Stimulated activated CD4-positive, alpha-beta T cell treated with anti-CD3 and anti-CD28 coated beads, Interleukin-12 subunit alpha, Interleukin-12 subunit beta, amount 100 ng/mL, for 4 hours (primary cell): ENCODE data around the gene MST1.

Experiments
- DNase-seq: peaks from one replicate; pipeline ENCODE4 v3.0.0-alpha.2; 2020

The MST1 gene

DNA sequence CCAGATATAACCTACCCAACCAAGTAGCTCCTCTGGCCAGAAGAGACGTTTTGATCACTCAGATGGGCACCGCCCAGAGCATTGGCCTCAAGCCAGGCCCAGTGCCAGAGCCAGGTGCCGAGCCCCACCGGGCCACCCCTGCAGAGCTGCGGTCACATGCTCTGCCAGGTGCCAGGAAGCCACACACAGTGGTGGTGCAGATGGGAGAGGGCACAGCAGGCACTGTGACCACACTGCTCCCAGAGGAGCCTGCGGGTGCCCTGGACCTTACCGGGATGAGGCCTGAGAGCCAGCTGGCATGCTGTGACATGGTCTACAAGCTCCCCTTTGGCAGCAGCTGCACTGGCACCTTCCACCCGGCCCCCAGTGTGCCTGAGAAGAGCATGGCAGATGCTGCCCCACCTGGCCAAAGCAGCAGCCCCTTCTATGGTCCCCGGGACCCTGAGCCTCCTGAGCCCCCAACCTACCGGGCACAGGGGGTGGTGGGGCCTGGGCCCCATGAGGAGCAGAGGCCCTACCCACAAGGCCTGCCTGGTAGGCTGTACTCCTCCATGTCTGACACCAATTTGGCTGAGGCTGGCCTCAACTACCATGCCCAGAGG lies 34.2 kb downstream of the MST1 start:
- DNase-seq: no peak

DNA sequence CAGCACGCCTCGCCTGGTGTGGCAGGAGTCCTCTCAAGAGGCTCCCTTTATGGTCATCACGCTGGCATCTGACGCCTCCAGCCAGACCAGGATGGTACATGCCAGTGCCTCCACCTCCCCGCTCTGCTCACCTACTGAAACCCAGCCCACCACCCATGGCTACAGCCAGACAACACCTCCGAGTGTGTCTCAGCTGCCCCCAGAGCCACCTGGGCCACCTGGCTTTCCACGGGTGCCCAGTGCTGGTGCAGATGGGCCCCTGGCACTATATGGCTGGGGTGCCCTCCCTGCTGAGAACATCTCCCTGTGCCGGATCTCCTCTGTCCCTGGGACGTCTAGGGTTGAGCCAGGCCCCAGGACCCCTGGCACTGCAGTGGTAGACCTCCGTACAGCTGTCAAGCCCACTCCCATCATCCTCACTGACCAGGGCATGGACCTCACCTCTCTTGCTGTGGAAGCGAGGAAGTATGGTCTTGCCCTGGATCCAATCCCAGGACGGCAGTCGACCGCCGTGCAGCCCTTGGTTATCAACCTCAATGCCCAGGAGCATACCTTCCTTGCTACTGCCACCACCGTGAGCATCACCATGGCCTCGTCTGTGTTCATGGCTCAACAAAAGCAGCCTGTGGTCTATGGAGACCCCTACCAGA lies 35.0 kb downstream of the MST1 start:
- no peak for DNase-seq

DNA sequence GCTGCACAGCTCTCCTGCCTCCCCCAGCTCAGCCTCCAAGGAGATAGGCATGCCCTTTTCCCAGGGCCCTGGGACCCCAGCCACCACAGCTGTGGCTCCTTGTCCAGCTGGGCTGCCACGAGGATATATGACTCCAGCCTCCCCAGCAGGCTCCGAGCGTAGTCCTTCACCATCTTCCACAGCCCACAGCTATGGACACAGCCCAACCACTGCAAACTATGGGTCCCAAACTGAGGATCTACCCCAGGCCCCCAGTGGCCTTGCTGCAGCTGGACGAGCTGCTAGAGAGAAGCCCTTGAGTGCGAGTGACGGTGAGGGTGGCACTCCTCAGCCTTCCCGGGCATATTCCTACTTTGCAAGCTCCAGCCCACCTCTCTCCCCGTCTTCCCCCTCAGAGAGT lies 35.7 kb downstream of the MST1 start:
- no peak for DNase-seq

DNA sequence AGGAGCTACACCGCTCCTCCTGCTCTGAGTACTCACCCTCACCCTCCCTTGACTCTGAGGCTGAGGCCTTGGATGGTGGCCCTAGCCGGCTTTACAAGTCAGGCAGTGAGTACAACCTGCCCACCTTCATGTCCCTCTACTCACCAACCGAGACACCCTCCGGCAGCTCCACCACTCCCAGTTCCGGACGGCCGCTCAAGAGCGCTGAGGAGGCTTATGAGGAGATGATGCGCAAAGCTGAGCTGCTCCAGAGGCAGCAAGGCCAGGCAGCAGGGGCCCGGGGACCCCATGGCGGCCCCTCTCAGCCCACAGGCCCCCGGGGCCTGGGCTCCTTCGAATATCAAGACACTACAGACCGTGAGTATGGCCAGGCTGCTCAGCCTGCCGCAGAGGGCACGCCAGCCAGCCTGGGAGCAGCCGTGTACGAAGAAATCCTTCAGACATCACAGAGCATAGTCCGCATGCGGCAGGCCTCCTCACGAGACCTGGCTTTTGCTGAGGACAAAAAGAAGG lies 36.3 kb downstream of the MST1 start:
- no peak for DNase-seq

DNA sequence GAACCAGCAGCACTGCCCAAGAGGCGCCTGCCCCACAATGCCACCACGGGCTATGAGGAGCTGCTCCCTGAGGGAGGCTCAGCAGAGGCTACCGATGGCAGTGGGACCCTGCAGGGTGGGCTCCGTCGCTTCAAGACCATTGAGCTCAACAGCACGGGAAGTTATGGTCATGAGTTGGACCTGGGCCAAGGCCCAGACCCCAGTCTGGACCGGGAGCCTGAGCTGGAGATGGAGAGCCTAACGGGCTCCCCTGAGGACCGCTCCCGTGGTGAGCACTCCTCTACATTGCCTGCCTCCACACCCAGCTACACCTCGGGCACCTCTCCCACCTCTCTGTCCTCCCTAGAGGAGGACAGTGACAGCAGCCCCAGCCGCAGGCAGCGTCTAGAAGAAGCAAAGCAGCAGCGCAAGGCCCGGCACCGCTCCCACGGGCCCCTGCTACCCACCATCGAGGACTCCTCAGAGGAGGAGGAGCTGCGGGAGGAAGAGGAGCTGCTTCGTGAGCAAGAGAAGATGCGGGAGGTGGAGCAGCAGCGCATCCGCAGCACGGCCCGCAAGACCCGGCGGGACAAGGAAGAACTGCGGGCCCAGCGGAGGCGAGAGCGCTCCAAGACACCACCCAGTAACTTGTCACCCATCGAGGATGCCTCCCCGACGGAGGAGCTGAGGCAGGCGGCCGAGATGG lies 36.9 kb downstream of the MST1 start:
- DNase-seq: no peak

DNA sequence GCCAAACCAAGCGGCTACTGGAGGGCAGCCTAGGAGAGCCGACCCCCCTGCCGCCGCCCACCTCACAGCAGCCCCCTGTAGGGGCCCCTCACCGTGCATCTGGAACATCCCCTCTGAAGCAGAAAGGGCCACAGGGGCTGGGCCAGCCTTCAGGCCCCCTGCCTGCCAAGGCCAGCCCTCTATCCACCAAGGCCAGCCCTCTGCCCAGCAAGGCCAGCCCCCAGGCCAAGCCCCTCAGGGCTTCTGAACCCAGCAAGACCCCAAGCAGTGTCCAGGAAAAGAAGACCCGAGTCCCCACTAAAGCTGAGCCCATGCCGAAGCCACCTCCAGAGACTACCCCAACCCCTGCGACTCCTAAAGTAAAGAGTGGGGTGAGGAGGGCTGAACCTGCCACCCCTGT lies 38.6 kb downstream of the MST1 start:
- no peak for DNase-seq

DNA sequence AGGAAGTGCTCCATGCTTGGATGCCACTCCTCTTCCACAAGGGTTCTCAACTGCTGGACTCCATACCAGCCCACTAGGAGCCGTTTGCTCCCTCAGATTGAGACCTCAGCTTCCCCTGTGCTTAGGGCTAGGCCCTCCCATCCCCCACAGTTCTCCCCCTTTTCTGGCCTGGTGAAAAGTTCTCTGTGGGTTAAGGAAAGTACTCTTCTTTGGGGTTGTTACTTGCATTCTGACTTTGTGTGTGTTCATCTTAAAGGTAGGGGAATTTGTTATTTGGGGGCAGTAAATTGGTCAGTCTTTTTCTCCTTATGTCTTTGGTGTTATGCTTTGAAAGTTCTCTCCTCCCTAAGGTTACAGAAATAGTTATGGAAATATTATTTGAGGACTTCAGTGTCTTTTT lies 39.1 kb downstream of the MST1 start:
- DNase-seq: no peak

DNA sequence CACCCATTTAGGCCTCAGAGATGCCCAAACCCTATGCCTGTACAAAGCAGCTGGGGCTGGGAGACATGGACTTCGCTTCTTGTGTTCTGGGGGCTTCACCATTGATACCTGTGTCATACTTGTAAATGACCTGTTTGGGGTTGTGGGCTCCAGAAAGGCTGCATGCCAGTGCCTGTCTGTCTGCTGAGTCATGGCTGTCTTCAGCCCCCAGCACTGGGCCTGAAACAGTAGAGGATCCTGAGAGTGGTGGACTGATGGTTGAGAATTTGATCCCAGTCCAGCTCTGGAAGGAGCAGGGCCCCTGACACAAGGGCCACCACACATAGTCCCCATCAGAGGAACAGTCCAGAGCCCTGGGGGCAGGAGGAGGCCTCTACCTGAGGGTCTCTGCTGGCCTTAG lies 39.7 kb downstream of the MST1 start:
- DNase-seq: no peak

DNA sequence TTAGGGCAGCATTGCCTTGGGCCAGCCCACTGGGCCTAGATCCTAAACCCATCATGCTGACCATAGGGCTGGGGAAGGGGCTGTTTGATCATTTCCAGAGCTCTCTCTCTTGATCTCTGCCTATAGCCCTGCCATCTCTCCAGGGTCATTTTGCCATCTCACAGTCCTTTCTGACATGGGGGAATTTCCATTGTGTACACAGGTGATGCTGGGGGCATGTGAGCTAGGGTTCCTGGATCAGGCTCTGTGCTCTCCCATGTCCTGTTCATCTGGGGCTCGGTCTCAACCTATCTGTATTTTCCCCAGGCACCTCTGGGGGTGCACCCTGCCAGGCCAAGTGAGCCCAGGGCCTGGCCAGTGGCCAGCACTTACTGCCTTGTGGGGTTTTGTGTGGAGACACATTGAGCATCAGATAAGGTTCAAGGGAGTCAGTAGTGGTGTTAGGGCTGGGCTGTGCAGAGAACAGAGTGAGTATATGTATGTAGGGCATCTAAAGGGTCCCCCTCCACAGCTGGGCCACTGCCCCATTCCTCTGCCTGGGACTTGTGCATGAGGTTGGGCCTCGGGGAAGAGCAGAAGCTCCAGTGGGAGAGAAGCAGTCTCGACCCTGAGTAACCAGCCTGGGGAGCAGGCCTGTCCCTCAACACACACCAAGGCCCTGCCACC lies 40.8 kb downstream of the MST1 start:
- no peak for DNase-seq

DNA sequence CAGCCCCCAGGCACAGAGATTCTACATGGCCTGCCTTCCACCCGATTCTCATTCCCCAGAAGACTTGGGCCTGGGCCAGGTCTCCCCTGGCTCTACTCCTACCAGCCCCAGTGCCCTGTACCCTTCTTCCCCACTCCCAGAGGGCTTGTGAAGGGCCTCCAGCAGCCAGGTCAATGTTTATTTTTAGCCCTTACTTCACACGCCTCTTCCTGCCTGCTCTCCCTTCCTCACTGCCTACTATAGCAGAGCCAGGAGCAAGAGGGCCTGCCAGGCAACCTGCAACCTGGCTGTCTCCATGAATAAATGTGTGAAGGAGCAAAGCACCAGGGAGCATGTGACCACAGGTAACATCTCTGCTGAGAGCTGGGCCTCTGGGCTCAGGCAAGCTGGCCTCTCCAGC lies 41.5 kb downstream of the MST1 start:
- DNase-seq: no peak

DNA sequence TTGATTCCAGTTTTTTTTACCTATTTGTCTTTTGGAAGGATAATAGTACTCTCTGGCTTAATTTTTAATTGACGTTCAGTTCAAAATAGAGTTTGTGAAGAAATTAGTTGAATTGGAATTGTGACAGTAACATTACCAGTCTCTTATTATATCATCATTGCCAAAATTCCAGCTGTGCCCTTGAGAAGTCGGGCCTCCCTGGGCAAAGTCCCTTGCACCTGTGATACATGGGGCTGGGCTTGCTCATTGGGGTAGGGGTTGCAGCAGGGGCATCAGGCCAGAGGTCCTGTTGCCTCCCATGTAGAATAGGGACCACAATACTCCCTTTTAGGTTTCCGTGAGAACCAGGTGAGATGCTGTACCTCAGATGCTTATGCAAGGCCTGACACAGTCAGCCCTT lies 43.0 kb downstream of the MST1 start:
- no peak for DNase-seq

DNA sequence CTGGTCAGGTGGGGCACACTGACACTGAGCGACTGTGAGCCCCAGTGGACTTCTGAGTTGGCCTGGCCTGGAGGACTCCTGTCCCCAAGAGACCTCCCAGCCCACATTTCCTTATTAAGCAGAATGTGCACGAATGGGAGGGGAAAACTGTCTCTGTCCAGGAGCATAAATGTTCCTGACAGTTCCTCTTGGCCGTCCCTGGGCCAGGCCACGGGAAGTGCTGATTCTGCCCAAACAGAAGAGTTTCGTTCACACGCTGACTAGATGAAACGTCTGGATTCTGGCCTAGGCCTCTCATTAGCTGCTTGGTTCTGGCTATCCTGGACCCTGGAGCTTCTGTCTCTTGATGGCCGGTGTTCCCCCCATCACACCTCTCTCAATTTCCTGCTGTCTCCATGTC lies 44.6 kb downstream of the MST1 start:
- no peak for DNase-seq

DNA sequence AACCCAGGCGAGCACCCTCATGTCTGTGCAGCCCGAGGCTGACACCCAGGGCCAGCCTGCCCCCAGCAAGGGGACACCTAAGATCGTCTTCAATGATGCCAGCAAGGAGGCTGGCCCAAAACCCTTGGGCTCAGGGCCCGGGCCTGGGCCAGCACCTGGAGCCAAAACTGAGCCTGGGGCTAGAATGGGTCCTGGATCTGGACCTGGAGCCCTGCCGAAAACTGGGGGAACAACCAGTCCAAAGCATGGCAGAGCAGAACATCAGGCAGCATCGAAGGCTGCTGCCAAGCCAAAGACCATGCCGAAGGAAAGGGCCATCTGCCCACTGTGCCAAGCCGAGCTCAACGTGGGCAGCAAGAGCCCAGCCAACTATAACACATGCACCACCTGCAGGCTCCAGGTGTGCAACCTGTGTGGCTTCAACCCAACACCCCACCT lies 46.5 kb downstream of the MST1 start:
- no peak for DNase-seq

DNA sequence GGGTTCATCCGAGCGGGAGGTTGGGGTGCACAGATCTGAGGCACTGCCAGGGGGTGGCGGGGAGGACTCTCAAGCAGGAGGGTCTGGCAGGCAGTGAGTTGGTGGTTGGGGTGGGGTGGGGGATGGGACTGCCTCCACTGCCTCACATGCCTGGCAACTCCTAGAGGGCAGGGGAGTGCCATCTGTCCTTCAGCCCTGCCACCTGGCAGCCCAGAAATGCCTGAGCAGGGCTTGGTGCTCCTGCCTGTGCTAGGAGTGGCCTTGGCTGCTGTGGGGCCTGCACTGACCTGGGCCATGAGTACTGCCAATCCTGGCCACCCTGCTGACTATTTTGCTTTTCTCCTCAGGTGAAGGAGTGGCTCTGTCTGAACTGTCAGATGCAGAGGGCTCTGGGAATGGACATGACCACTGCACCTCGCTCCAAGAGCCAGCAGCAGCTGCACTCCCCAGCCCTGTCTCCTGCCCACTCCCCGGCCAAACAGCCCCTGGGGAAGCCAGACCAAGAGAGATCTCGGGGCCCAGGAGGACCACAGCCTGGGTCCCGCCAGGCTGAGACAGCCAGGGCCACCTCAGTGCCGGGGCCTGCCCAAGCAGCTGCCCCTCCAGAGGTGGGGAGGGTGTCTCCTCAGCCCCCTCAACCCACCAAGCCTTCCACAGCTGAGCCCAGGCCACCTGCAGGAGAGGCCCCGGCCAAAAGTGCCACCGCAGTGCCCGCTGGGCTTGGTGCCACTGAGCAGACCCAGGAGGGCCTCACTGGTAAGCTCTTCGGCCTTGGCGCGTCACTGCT lies 47.2 kb downstream of the MST1 start:
- no peak for DNase-seq

DNA sequence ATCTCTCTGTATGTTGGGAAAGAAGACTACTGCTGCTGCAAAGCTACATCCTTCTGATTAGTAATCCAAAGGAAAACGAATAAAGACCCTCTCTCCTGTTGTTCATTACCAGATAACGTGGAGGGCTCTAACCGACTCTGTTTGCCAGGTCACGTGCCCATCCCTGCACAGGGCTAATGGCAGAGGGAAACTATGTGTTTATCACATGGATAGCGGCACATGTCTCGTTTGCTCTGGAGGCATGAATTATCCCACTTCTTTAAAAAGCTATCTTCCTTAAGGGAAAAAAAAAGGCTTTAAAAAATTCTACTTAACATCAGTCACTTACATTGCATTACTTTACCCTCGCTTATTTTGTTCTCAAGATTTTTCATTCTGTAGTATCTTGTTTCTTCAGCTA lies 48.0 kb downstream of the MST1 start:
- no peak for DNase-seq

DNA sequence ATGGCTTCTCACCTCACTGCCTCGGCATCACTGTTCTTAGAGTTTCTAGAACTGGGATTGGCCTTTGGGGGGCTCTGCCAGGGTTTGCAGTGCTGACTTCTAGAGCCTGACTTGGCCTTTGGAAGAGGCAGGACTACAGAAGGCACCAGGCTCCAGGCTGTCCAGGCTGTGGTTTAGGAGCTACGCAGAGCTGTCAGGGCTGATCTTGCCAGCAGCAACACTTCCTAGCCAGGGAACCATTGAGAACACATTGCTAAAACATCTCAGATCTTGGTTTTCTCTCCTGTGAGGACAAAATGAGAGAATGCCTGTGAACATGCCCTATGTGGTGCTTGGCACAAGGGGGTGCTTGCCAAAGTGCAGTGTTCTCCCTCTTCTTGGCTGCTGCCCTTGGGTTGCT lies 49.7 kb downstream of the MST1 start:
- no peak for DNase-seq

DNA sequence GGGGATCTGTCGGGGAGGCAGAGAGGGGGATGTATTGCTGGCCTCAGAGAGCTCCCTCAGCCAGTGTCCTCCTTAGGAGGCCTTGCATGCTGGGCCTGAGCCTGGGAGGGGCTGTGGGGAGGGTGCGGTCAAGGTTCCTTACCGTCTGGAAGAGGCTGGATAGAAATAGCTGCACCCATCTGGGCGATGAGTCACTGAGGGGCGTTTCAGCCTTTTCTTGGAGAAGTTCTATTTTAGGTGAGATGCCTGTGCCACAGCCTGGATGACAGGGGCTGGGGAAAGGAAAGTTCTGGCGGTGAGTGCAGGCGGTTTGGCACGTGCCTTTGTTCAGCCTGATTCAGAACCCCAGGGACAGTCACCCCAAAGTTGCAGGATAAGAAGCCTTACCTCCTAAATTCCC lies 50.8 kb downstream of the MST1 start:
- DNase-seq: no peak

DNA sequence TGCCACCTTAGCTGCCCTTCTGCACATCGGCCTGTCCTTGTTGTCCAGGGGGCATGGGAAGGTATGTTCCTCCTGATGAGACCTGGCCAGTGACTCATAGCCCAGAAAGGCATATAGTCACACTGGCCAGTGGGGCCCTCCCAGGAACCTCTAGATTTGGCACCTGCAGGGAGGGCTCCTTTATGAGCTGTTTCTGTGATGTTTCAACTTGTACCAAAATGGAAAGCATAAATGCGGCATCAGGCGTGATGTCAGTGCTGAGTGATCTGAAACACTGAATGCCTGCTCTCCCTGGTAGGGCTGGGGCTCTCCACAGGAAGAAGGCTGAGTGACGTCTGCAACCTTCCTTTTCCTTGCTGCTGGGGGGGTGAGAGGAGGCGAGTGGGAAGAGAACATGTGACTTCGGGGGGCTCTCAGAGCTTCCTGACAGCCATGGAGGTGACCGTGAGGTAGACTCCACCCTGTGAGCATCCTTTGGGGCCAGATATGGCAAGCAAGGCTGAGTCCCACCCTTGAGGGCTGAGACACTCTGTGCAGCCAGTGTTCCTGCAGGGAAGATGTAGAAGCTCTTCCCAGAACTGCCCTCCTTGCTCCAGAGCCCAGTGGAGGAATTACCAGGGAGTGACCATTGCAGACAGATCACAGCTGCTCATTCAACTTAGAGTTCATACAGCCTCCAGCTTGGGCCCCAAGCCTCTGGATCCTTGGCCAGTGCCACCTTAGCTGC lies 52.2 kb downstream of the MST1 start:
- DNase-seq: no peak

DNA sequence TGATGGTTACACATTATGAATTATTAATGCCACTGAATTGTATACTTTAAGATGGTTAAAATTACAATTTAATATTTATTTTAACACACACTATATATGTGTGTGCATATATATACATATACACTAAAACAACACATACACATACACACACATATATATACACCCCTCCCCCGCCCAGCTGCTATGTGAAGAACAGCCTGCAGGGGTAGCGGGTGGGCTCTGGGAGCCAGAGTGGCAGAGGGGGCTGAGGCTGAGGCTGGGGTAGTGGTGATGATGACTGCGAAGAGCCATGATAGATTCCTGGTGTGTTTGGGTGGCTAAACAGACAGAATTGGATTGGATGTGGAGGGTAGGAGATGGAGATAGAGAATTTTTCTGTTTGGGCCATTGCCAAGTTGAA lies 54.5 kb downstream of the MST1 start:
- no peak for DNase-seq
